Panc1 (cell line): ENCODE results near the gene RGS6. TPM values are rescaled to one million over a fixed set of nuclear protein-coding genes. Genes with fewer than 3 reads are reported as not detected.

Source experiments
- ATAC-seq: fragments of 200-7000 bp; cut with Tn5 transposase; 2 replicates; pipeline ENCODE4 v1.9.1; 2020; ENCODE audit warnings: mild to moderate bottlenecking, moderate library complexity
- BruUV-seq: library from RNA; stranded (reverse); fragments of 400-500 nt; replicated peaks from 2 replicates; lab custom pipeline; 2021; lab: Mats Ljungman, UMichigan
- CTCF ChIA-PET: fragments of 300-600 bp; sonication (Branson Sonifier 250); formaldehyde crosslinking; loops from one replicate; lab custom pipeline; 2022; ENCODE audit warnings: antibody characterized with exemption; lab: Charles Lee
- POLR2A ChIA-PET: fragments of 300-600 bp; sonication (Branson Sonifier 250); formaldehyde crosslinking; loops from one replicate; lab custom pipeline; 2022; ENCODE audit warnings: antibody characterized with exemption; lab: Charles Lee
- DNase-seq: peaks from one replicate; pipeline ENCODE4 v3.0.0-alpha.2; 2010; ENCODE audit warnings: low read depth, low spot score
- H3K27ac ChIP-seq: 2 replicates; pipeline ENCODE4 v1.5.1; 2011; ENCODE audit warnings: mild to moderate bottlenecking, low read length, inconsistent platforms
- H3K27me3 ChIP-seq: fragments of 200-500 bp; sonication (Bioruptor generic); 2 replicates; pipeline ENCODE4 v1.6.0; 2014; ENCODE audit warnings: low read length, inconsistent platforms; ENCODE audit not compliant: control insufficient read depth, insufficient read depth
- H3K36me3 ChIP-seq: fragments of 200-500 bp; sonication (Bioruptor generic); 2 replicates; pipeline ENCODE4 v1.5.1; 2014; ENCODE audit warnings: inconsistent platforms, mild to moderate bottlenecking, low read length, moderate library complexity; ENCODE audit not compliant: control insufficient read depth, insufficient read depth
- H3K4me1 ChIP-seq: 2 replicates; pipeline ENCODE4 v1.5.1; 2011; ENCODE audit warnings: inconsistent platforms, mild to moderate bottlenecking, low read length, moderate library complexity; ENCODE audit not compliant: control insufficient read depth, insufficient read depth
- H3K4me3 ChIP-seq, 2 experiments: 2 replicates each; pipeline ENCODE4 v1.5.1; 2011 to 2012; ENCODE audit warnings: low read depth in 2 of 2, low read length in 2 of 2, mild to moderate bottlenecking in 2 of 2, inconsistent platforms in 1 of 2, moderate library complexity in 1 of 2
- H3K9me3 ChIP-seq: fragments of 200-500 bp; sonication (Bioruptor generic); 2 replicates; pipeline ENCODE4 v1.5.1; 2014; ENCODE audit warnings: low read depth, mild to moderate bottlenecking, inconsistent platforms, low read length, moderate library complexity; ENCODE audit not compliant: control insufficient read depth, insufficient read depth
- POLR2AphosphoS5 ChIP-seq: IDR thresholded peaks from 2 replicates; pipeline ENCODE4 v1.6.1; 2012; ENCODE audit warnings: mild to moderate bottlenecking, low read depth, low read length, moderate library complexity
- SIN3A ChIP-seq: IDR thresholded peaks from 2 replicates; pipeline ENCODE4 v1.6.1; 2012; ENCODE audit warnings: low read depth, mild to moderate bottlenecking, low read length, moderate library complexity, borderline replicate concordance; ENCODE audit not compliant: insufficient read depth
- TCF7L2 ChIP-seq: IDR thresholded peaks from 2 replicates; pipeline ENCODE4 v1.6.1; 2011; ENCODE audit warnings: mild to moderate bottlenecking, low read depth, low read length, inconsistent platforms
- in situ Hi-C: cut with HindIII; loops from 2 replicates; pipeline ENCODE4 v1.10.0; 2016; ENCODE audit warnings: low sequenced_read_pairs, low pct_unique_long_range_greater_than_20kb
- intact Hi-C: fragments of 100-400 bp; cut with micrococcal nuclease; formaldehyde crosslinking; loops from one replicate; pipeline ENCODE4 v1.10.0; 2022; ENCODE audit not compliant: unreplicated experiment
- total RNA-seq: library from RNA; stranded (reverse); gene quantifications from one replicate; pipeline ENCODE4 v1.2.1, GENCODE V29; 2021; ENCODE audit not compliant: unreplicated experiment
- TF ChIP-seq, protein P1 (sequence below): fragments of 450-650 bp; IDR thresholded peaks from 2 replicates; pipeline ENCODE4 v1.5.1; 2017; ENCODE audit warnings: mild to moderate bottlenecking
- TF ChIP-seq, protein P2 (sequence below), 2 experiments: IDR thresholded peaks; 2 replicates each; pipeline ENCODE4 v1.6.1; 2011 to 2012; ENCODE audit warnings: low read depth in 2 of 2, control low read depth in 1 of 2, low read length in 1 of 2, mild to moderate bottlenecking in 1 of 2, moderate library complexity in 1 of 2; ENCODE audit not compliant: insufficient read depth in 1 of 2

The RGS6 gene
- total RNA-seq, 1 experiment from 2014 or later: not detected

DNA sequence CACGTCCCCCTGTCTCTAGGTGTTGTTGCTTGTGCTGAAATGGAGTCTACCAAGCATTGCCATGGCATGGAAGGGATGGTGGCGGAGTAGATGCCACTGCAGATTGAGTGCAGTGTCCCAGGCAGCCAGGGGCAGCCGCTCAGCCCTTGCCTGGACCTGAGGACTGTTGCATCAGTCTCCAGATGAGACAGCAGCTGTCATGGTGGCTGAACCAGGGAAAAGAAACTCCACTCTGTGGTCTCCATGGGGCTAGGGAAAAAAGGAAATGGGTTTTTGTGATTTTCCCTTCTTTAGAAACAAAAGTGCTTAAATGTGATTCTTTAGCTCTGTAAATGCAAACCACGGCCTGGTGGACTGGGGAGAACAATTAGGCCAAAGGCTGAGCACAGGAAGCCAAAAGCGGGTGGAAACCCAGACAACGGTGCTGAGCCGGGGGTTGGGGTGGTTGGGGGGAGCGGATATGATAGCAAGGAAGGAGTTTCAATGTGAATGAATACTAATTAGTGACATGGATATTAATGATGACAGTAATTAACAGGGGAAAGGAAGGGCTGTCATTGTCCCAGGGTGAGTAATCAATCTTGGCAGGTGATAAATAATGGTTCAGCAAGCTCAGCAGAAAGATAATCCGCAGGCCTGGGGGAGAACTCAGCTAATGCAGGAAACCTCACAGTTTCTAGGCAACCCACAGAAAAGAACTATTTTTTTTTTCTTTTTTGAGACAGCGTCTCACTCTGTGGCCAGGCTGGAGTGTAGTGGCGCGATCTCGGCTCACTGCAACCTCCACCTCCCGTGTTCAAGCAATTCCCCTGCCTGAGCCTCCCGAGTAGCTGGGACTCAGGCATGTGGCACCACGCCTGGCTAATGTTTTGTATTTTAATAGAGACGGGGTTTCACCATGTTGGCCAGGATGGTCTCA is 519.1 kb downstream of the RGS6 start:
- TF ChIP-seq, protein P1, sequence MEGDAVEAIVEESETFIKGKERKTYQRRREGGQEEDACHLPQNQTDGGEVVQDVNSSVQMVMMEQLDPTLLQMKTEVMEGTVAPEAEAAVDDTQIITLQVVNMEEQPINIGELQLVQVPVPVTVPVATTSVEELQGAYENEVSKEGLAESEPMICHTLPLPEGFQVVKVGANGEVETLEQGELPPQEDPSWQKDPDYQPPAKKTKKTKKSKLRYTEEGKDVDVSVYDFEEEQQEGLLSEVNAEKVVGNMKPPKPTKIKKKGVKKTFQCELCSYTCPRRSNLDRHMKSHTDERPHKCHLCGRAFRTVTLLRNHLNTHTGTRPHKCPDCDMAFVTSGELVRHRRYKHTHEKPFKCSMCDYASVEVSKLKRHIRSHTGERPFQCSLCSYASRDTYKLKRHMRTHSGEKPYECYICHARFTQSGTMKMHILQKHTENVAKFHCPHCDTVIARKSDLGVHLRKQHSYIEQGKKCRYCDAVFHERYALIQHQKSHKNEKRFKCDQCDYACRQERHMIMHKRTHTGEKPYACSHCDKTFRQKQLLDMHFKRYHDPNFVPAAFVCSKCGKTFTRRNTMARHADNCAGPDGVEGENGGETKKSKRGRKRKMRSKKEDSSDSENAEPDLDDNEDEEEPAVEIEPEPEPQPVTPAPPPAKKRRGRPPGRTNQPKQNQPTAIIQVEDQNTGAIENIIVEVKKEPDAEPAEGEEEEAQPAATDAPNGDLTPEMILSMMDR: no peak
- TF ChIP-seq TCF7L2 (no peak), POLR2AphosphoS5 (no peak), SIN3A (no peak)
- TF ChIP-seq, protein P2, sequence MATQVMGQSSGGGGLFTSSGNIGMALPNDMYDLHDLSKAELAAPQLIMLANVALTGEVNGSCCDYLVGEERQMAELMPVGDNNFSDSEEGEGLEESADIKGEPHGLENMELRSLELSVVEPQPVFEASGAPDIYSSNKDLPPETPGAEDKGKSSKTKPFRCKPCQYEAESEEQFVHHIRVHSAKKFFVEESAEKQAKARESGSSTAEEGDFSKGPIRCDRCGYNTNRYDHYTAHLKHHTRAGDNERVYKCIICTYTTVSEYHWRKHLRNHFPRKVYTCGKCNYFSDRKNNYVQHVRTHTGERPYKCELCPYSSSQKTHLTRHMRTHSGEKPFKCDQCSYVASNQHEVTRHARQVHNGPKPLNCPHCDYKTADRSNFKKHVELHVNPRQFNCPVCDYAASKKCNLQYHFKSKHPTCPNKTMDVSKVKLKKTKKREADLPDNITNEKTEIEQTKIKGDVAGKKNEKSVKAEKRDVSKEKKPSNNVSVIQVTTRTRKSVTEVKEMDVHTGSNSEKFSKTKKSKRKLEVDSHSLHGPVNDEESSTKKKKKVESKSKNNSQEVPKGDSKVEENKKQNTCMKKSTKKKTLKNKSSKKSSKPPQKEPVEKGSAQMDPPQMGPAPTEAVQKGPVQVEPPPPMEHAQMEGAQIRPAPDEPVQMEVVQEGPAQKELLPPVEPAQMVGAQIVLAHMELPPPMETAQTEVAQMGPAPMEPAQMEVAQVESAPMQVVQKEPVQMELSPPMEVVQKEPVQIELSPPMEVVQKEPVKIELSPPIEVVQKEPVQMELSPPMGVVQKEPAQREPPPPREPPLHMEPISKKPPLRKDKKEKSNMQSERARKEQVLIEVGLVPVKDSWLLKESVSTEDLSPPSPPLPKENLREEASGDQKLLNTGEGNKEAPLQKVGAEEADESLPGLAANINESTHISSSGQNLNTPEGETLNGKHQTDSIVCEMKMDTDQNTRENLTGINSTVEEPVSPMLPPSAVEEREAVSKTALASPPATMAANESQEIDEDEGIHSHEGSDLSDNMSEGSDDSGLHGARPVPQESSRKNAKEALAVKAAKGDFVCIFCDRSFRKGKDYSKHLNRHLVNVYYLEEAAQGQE (IDR thresholded peaks at IDR 0.05; ENCODE audit: insufficient read depth in 1 of 2, low read depth in 2 of 2, low read length in 1 of 2): no peak
- in situ Hi-C loops (no loop called here), intact Hi-C loops (no loop called here)
- no peaks in the 10 kb centered on the region for H3K9me3 ChIP-seq
- ATAC-seq (no peak), DNase-seq (no peak)
- no peak overlapping the region for H3K27ac ChIP-seq
- H3K36me3 ChIP-seq: no peaks in the 10 kb centered on the region
- H3K4me1 ChIP-seq: no peaks in the 10 kb centered on the region
- no peaks in the 10 kb centered on the region for H3K27me3 ChIP-seq
- H3K4me3 ChIP-seq: no peak overlapping the region
- CTCF ChIA-PET: no interaction called here
- POLR2A ChIA-PET: no interaction called here
- BruUV-seq: no TSS peak

DNA sequence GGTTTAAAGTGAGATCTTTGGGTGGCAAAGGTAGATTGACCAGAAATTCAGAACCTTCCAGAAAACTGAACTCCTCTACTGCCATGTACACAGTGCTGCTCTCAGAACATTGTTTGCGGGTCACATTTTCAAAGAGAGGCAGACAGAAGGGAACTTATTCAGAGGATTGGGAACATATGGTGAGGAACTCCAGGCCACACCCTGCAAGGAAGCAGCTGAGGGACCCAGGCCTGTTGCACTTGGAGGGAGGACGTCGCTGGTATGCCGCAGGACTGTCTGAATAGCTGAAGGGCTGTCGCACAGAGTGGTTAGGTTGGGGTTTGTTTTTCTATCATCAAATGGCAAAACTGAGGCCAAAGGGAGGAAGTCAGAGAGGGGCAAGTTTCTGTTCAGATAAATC is 520.5 kb downstream of the RGS6 start:
- ChIA-PET CTCF (no interaction called here), POLR2A (no interaction called here)
- no TSS peak for BruUV-seq
- in situ Hi-C loops (no loop called here), intact Hi-C loops (no loop called here)
- TF ChIP-seq, protein P2 (IDR thresholded peaks at IDR 0.05; ENCODE audit: insufficient read depth in 1 of 2, low read depth in 2 of 2, low read length in 1 of 2): no peak
- no peak for TF ChIP-seq SIN3A
- no peak for TF ChIP-seq TCF7L2
- TF ChIP-seq POLR2AphosphoS5: no peak
- TF ChIP-seq, protein P1: no peak
- no peak overlapping the region for H3K4me3 ChIP-seq
- no peaks in the 10 kb centered on the region for H3K27me3 ChIP-seq
- no peak overlapping the region for H3K27ac ChIP-seq
- no peaks in the 10 kb centered on the region for H3K4me1 ChIP-seq
- ATAC-seq (no peak), DNase-seq (no peak)
- no peaks in the 10 kb centered on the region for H3K9me3 ChIP-seq
- no peaks in the 10 kb centered on the region for H3K36me3 ChIP-seq
